GM18873 (cell line): ENCODE measurements around the gene ANKS1A.

Experiments used
- ATAC-seq: cut with Tn5 transposase; IDR thresholded peaks from one replicate; pipeline ENCODE4 v1.9.1; 2021; ENCODE audit warnings: mild to moderate bottlenecking, moderate library complexity, moderate number of reproducible peaks; ENCODE audit not compliant: unreplicated experiment, low FRiP score

Gene ANKS1A

GRCh38 chr6:35048631-35049083 lies 159.6 kb downstream of the ANKS1A start:
- ATAC-seq, result no peak

- no peak for ATAC-seq
Measured at GRCh38 chr6:35049156-35049735, 160.2 kb downstream of the ANKS1A start.

GRCh38 chr6:35049900-35050756 lies 161.1 kb downstream of the ANKS1A start:
- ATAC-seq, result no peak

GRCh38 chr6:35050757-35051330 lies 161.8 kb downstream of the ANKS1A start:
- ATAC-seq, result no peak

GRCh38 chr6:35051396-35051795 lies 162.3 kb downstream of the ANKS1A start:
- no peak for ATAC-seq

- ATAC-seq, result no peak
Measured at GRCh38 chr6:35051997-35052583, 163.0 kb downstream of the ANKS1A start.

GRCh38 chr6:35052694-35053565 lies 163.9 kb downstream of the ANKS1A start:
- no peak for ATAC-seq

- no peak for ATAC-seq
Measured at GRCh38 chr6:35053701-35054100, 164.6 kb downstream of the ANKS1A start.

- ATAC-seq, result no peak
Measured at GRCh38 chr6:35054106-35054742, 165.2 kb downstream of the ANKS1A start.

GRCh38 chr6:35054743-35055130 lies 165.7 kb downstream of the ANKS1A start:
- no peak for ATAC-seq

GRCh38 chr6:35055891-35056290 lies 166.8 kb downstream of the ANKS1A start:
- ATAC-seq, result no peak

GRCh38 chr6:35056952-35057351 lies 167.9 kb downstream of the ANKS1A start:
- no peak for ATAC-seq

- ATAC-seq, result no peak
Measured at GRCh38 chr6:35057449-35058357, 168.6 kb downstream of the ANKS1A start.

GRCh38 chr6:35058358-35058675 lies 169.3 kb downstream of the ANKS1A start:
- no peak for ATAC-seq

GRCh38 chr6:35058865-35059522 lies 169.9 kb downstream of the ANKS1A start:
- ATAC-seq, result no peak

- ATAC-seq, result no peak
Measured at GRCh38 chr6:35059596-35060345, 170.7 kb downstream of the ANKS1A start.

- ATAC-seq, result no peak
Measured at GRCh38 chr6:35061102-35061615, 172.1 kb downstream of the ANKS1A start.
